ENCODE data around the gene PDLIM5.

DNA sequence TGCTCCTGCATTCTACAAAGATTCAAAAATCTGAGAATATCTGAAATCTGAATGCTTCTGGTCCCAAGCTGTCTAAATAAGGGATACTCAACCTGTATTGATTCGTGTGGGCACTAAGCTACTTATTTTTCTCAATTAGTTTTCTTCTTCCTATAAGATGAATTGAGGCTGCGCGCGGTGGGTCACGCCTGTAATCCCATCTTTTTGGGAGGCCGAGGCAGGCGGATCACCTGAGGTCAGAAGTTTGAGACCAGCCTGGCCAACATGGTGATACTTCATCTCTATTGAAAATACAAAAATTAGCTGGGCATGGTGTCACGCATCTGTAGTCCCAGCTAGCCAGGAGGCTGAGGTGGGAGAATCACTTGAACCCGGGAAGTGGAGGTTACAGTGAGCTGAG, 122.3 kb downstream of the PDLIM5 start:
- no peak for TF ChIP-seq TAF1 (IDR thresholded peaks at IDR 0.05; ENCODE audit: borderline replicate concordance, low read depth, low read length)
- no peak for TF ChIP-seq POLR2A (IDR thresholded peaks at IDR 0.05; ENCODE audit: low read depth, low read length)
- TF ChIP-seq POLR2AphosphoS5 (IDR thresholded peaks at IDR 0.05; ENCODE audit: low read depth, low read length), result no peak

All from GM12892 (cell line).